Measurements from ENCODE around the gene NBPF11.
"Not testable (repeated sequence)": the region's sequence is repeated elsewhere in the genome, so short reads cannot be mapped to it uniquely, and the experiment has no call there.

Gene NBPF11, protein sequence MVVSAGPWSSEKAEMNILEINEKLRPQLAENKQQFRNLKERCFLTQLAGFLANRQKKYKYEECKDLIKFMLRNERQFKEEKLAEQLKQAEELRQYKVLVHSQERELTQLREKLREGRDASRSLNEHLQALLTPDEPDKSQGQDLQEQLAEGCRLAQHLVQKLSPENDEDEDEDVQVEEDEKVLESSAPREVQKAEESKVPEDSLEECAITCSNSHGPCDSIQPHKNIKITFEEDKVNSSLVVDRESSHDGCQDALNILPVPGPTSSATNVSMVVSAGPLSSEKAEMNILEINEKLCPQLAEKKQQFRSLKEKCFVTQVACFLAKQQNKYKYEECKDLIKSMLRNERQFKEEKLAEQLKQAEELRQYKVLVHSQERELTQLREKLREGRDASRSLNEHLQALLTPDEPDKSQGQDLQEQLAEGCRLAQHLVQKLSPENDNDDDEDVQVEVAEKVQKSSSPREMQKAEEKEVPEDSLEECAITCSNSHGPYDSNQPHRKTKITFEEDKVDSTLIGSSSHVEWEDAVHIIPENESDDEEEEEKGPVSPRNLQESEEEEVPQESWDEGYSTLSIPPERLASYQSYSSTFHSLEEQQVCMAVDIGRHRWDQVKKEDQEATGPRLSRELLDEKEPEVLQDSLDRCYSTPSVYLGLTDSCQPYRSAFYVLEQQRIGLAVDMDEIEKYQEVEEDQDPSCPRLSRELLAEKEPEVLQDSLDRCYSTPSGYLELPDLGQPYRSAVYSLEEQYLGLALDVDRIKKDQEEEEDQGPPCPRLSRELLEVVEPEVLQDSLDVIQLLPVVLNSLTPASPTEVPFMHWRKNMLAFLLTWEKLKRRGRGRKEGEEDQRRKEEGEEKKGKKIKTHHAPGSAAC

DNA sequence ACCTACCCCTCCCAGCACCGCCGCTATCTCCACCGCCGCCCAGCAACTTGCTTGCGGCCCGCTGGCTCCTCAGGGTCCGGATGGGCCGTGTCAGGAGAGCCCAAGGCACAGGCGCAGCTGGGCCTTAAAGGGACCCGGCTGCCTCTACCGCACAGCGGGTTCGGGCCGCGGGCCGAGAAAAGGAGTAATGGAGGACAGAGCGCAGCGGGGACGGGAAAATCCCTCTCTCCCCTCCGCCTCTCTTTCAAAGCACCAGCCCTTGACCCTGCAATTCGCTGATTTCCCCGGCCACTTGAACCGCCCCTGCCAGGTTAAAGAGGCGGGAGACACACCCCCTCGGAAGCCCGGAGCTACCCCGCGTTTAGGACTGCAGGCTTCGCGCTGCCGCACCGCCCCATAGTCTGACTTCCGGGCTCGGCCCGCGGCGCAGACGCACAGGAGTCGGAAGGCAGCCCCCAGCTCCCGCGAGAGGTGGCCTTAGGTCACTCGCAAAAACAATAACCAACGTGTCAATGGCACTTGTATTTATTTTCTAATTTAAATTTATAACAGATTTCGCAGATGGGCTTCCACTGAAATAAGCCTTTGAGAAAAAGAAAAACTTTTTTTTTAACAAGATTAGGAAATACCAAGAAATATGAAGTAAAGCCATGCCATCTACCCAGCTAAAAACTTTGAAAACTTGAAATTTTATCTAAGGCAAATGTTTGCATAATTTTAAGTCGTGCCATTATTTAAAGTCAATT lies at the start of gene NBPF11:
Gene NBPF11, minus strand, starts transcription at position 371 of the 746 bp plus-strand sequence. CDS start 25,278 bp downstream, outside the sequence.
- peak; percentile 87 for DNase-seq

DNA sequence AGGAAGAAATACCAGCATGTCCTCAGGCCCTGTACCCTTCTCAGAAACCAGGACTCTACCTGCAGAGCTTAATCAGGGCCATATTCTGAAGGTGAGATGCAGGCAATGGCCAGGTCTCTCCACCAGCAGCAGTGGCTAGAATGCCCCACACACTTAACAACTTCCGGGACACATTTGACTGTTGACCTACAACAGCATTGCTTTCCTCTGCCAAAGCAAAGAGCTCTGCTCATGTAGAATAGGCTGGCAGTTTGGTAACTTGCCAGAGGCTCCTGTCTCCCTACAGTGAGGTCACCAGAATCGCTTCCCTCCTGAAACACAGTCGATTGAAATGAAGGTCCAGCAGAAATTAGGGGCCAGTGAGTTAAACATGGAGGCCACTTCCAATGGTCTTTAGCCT lies 45.3 kb upstream of the NBPF11 start:
- DNase-seq, result not testable (repeated sequence)

DNA sequence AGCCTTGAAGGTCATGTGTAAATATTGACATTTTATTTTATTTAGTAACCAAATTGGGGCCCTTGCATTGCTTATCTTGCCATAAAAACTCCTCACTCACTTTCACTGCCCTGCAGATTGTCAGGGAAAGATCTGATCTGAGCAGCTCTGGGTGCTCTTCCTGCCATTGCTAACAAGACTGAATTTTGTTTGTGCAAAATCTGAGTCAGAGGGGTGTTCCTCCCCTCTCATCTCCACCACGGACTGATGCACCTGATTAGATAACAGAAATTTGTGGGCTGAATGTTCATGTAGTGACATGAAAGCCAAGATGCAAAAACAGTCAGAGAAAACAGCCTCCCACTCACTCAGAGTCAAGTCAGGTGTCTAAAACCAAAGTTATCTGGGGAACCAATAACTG lies 44.9 kb upstream of the NBPF11 start:
- DNase-seq, result not testable (repeated sequence)

GRCh38 chr1:148195115-148195514 lies 43.0 kb upstream of the NBPF11 start:
- DNase-seq, result not testable (repeated sequence)

- DNase-seq, result not testable (repeated sequence)
Measured at GRCh38 chr1:148188768-148189167, 36.7 kb upstream of the NBPF11 start.

- not testable (repeated sequence) for DNase-seq
Measured at GRCh38 chr1:148178682-148179081, 26.6 kb upstream of the NBPF11 start.

GRCh38 chr1:148175414-148175813 lies 23.3 kb upstream of the NBPF11 start:
- DNase-seq, result not testable (repeated sequence)

DNA sequence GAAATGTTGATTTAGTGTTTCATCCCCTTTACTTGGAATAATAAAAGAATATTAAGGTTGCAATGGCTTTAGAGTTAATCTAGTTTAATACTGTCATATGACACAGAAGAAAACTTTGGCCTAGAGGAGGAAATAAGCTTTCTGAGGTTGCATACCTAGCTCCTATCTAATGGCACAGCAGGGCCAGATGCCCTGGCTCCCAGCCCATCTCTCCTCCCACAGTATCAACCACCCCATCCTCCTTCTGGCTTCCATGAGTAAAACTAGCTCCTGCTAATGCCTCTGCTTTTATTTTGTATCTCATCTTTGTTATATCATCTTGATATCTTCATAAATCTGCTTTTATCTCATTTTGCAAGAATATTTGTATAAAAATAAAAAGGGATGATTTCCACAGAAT lies 19.9 kb upstream of the NBPF11 start:
- DNase-seq, result peak; percentile 71

DNA sequence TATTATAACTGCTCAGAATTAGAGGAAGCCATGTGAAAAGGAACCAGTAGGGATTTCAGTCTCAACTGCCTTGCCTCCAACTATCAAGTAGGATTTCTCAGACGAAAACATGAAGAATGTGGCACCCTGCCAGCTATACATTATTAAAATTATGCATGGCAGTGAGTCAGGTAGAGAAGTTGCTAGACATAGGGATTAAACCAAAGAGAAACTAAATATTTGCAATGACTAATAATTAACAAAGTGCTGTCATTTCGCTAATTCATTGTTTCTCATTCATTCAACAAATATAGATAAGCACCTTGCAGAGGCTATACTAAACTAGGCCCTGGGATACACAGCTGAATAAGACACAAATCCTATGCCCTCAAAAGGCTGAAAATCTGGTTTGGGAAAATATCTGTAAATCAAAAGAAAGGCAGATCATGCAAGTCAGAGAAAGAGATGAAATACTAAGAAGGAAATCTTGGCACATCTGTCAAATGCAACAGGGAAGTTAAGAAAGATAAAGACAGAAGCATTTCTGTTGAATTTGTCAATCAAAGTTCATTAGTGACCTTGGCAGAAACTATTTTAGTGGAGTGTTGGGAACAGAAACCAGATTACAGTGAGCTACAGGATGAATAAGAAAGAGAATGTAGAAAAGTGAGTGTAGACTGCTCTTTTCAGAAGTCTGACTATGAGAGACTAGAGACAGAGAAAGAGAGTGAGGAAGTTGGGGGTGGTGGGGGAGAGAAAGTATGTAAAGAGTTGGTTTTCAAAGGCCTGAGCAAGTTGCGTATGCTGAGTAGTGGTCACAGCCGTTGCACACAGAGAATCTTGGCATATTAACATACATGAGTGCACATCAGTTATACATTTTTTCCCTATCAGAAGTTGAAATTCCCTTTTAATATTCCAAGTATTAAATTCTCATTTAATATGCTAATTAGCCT lies 14.7 kb upstream of the NBPF11 start:
- peak; percentile 13 for DNase-seq

DNA sequence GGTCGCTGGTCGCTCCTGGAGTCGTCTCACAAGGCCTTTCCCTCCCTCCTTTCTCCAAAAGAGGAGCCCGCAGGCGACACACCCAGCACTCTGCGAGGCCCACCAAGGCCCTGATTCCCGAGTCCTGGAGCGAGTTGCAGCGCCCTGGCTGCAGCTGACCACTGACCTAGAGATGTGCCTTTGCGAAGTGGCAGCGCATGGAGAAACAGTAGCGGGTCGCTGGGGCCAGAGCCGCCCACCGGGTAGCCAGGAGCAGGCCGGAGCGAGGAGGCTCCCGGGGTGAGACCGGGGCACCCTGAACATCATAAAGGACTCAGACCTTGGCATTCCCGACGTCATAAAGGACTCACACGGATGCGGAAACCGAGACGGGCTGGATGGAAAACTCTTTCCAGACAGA lies 10.3 kb upstream of the NBPF11 start:
- DNase-seq, result no peak

GRCh38 chr1:148161053-148161901 lies 9.2 kb upstream of the NBPF11 start:
- no peak for DNase-seq

- DNase-seq, result no peak
Measured at GRCh38 chr1:148160343-148161052, 8.4 kb upstream of the NBPF11 start.

DNA sequence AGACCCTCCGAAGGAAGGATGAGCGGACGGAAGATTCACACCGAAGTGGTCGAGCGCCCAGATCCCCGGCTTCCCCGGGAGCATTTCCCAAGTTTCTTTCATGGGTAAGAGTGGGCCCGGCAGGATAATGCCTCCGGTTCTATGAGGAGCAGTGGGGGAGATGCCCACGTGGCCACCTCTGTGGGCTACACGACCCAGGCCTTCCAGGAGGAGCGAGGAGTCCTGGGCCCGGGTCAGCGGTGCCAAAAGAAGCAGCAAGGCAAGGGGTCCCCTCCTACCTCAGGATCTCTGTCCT lies 7.9 kb upstream of the NBPF11 start:
- no peak for DNase-seq

DNA sequence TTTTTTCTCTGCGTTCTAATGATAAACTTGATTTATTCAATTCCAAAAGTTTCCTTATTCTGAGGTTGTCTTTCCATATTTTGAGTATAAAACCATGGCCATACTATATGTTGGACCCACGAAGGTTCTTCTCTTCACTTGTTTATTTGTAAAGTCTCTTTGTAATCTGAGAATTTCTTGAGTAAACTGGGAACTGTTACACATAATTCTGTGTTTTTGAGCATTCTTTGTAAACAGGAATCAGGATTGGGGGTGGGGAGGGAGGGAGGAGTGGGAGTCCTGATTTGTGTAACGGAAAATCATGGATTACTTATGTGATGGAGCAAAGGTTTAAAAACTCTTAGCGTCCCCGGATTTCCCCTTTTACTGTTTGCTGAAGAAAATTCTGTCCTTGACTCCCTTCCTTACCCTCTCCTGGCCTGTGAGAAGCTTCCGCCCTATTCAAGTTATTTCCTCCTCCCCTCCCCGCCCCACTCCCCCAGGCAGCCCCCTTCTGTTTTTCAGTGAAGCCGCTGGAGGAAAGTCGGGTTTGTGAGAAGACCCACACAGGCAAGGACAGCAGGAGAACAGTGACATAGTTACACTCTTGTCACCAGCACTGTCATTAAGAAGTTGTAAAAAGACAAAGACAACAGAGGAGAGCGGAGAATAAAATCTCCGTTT lies 6.4 kb upstream of the NBPF11 start:
- DNase-seq, result no peak

GRCh38 chr1:148157803-148158202 lies 5.7 kb upstream of the NBPF11 start:
- DNase-seq, result not testable (repeated sequence)

- DNase-seq, result peak; percentile 67
Measured at GRCh38 chr1:148155494-148156275, 3.6 kb upstream of the NBPF11 start.

GRCh38 chr1:148152795-148153194 lies 714 bp upstream of the NBPF11 start:
- DNase-seq, result not testable (repeated sequence)

DNA sequence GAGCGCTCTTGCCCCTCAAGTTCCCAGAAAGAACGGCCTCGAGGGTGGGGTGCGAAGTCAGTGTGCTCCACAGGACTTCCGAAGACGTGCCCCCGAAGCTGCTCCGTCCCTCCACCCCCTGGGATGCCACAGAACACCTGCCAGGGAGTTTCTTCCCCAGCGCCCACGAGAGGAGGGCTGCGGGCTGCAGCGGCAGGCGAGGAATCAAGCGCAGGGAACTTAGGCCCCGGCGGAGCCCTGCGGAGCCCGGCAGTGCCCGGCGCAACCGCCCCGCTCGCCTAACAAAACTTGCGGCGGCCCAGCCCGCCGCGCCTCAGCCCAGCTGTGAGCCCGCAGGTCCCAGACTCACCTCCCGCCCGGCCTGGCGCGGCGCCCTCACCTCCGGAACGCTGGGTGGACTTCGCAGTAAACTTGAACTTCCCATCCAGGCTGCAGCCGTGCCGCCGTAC lies 686 bp downstream of the NBPF11 start:
- DNase-seq, result peak; percentile 30

- not testable (repeated sequence) for DNase-seq
Measured at GRCh38 chr1:148150945-148151344, 1.1 kb downstream of the NBPF11 start.

All from hematopoietic multipotent progenitor cell treated with erythropoietin and hydrocortisone succinate and interleukin-3 and kit ligand, for 6 days (in vitro differentiated cells).